Measurements from ENCODE around the gene PTPRCAP.

PTPRCAP gene

GRCh38 chr11:67393437-67393836 is 44.0 kb downstream of the PTPRCAP start:
- DNase-seq: no peak

DNA sequence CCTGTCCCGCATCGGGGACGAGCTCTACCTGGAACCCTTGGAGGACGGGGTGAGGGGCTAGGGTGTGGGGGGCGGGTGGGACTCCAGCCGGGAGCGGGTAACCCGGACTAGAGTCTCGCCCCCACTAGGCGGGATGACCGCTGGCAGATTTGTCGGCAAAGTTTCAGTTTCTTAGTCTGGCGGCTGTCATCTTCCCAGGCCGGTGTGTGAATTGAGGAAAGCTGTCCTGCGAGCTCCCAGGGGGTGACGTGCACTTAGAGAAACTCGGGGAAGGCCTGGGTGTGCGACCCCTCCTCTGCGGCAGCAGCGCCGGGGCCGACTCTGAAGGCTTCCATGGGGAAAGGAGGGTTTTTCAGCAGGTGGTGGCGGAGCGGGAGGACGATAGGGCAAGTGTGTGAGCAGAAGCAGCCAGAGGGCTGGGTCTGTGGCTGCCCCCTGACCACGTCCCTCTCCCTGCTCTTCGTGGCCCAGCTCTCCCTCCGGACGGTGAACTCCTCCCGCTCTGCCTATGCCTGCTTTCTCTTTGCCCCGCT is 45.2 kb downstream of the PTPRCAP start:
- DNase-seq: no peak

DNA sequence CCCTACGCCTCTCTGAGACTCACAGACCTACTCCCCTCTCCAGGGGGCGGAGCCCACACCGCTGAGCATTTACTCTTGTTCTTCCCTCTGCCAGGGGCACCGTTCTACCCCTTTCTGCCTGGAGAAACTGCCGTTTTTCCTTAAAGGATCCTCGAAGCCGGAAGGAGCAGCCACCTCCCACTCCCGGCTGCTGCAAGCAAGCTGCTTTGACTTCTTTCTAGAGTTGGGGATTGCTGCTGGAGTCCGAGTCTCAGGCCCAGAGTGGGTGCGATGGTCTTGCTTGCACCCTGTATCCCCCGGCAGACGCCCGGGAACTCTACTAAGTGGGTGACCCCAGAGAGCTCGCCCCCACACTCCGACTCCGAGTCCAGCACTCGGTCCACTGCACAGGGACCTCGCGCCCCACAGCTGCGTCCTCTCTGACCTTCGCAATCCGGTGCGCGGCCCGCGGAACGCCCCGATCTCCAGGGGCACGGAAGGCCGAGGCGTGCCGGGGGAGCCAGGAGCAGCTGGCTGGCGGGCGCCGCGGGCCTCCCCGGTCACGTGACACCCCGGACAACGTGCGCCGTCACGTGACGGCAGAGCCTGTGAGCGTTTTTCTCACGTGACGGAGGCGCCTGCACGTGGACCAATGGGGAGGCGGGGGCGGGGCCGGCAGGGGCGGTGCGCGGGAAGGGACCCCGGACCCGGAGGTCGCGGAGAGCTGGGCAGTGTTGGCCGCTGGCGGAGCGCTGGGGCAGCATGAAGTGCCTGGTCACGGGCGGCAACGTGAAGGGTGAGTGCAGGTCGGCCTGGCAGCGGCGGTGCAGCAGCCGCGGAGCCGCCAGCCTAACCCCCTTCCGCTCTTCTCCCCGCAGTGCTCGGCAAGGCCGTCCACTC is 45.9 kb downstream of the PTPRCAP start, which contains the start of gene RAD9A:
Gene RAD9A (plus strand): TSS at position 683 of the 879 bp plus-strand sequence. CDS start 59 bp downstream, at position 742.
- DNase-seq: peak; percentile 79 to 91 (median 82)

- DNase-seq: no peak
These were observed 46.6 kb downstream of the PTPRCAP start for GRCh38 chr11:67390947-67391303.

DNA sequence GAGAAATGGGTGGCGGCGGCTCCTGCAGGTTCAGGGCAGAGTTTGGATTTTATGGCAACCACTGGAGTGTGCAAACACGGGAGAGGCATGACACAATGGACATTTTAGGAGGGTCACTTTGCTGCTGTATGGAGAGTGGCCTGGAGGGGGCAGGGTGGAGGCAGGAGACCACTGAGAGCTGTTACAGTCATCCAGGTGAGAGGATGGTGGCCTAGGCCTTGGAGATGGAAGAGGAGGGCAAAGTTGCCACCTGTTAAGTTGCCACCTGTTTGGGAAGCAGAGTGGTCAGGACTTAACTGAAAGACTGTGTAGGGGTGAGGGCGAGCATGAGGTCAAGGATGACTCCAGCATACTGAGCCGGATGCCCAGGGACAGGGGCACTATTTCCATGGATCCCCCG is 48.0 kb downstream of the PTPRCAP start:
- peak in 2 of 4 experiments; percentile 35 to 48 for DNase-seq

DNA sequence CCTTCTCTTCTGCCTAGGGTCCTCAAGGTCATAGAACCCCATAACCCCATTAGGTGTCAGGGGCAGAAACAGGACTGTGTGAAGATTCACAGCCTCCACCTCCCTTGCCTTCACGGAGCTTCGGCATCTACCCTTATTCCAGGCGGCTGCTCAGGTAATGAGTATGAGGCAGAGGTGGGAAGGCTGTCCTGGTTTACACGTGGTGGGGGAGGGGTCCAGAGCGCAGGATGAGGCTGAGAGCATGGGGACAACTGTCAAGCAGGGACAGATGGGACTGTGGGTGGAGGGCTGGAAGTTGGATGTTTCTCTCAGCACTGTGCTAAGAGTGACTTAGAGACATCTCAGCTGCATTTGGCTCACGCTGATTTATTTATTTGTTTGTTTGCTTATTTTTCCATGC is 50.0 kb downstream of the PTPRCAP start:
- DNase-seq: no peak

GRCh38 chr11:67387069-67387468 is 50.4 kb downstream of the PTPRCAP start:
- no peak for DNase-seq
